ENCODE results near the gene CFAP119. TPM values are rescaled to one million over a fixed set of nuclear protein-coding genes. Genes with fewer than 3 reads are reported as not detected.
A peak's percentile ranks its signal among the peaks of the same experiment; 100 is the strongest.
"Not testable (repeated sequence)": the region's sequence is repeated elsewhere in the genome, so short reads cannot be mapped to it uniquely, and the experiment has no call there.

Gene CFAP119
- 8.8 TPM for polyA plus RNA-seq (ENCODE audit: insufficient read length)
- long read RNA-seq, donor 1, partial matches to known transcripts = 0 of 11 reads
- long read RNA-seq, donor 1, other reads (novel, unspliced or antisense) = 10 of 11 reads
- long read RNA-seq, donor 2, partial matches to known transcripts = 13 of 13 reads
- long read RNA-seq, donor 2, other reads (novel, unspliced or antisense) = 0 of 13 reads
- long read RNA-seq, donor 3, partial matches to known transcripts = 0 of 2 reads
- long read RNA-seq, donor 3, other reads (novel, unspliced or antisense) = 0 of 2 reads
- long read RNA-seq, donor 4 = 0 reads
- long read RNA-seq, donor 5, partial matches to known transcripts = 0 of 4 reads
- long read RNA-seq, donor 5, other reads (novel, unspliced or antisense) = 0 of 4 reads
- long read RNA-seq, donor 6, partial matches to known transcripts = 6 of 6 reads
- long read RNA-seq, donor 6, other reads (novel, unspliced or antisense) = 0 of 6 reads
- long read RNA-seq, donor 7 = 0 reads
- long read RNA-seq, donor 8 = 0 reads

- peak; percentile 98 for DNase-seq
These were observed at the start of gene CFAP119, which contains the start of gene RNF40 for GRCh38 chr16:30761928-30762902. Gene CFAP119, minus strand, starts transcription at chr16:30762062. Its CDS starts 314 bp downstream, at chr16:30761748. Gene RNF40, plus strand, starts transcription at chr16:30762322. Its CDS starts 224 bp downstream, at chr16:30762546.

GRCh38 chr16:30809675-30810074 is 47.8 kb upstream of the CFAP119 start:
- DNase-seq = not testable (repeated sequence)

- not testable (repeated sequence) for DNase-seq
These were observed 47.1 kb upstream of the CFAP119 start for GRCh38 chr16:30808890-30809426.

GRCh38 chr16:30808146-30808545 is 46.3 kb upstream of the CFAP119 start:
- no peak for DNase-seq

GRCh38 chr16:30805370-30806169 is 43.7 kb upstream of the CFAP119 start:
- DNase-seq = peak; percentile 88

GRCh38 chr16:30805056-30805369 is 43.2 kb upstream of the CFAP119 start:
- no peak for DNase-seq

DNA sequence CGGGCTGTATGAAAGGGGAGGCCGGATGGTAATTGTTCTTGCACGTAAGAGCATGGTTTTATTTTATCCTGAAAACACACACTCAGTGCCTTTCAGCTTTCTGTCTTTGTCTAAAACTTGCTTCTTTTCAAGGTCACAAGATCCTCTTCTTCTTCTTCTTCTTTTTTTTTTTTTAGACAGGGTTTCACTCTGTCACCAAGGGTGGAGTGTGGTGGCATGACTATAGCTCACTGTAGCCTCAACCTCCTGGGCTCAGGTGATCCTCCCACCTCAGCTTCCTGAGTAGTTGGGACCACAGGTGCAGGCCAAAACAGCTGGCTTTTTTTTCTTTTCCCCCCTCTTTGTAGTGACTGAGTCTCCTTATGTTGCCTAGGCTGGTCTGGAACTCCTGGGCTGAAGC is 41.1 kb upstream of the CFAP119 start:
- DNase-seq = no peak

DNA sequence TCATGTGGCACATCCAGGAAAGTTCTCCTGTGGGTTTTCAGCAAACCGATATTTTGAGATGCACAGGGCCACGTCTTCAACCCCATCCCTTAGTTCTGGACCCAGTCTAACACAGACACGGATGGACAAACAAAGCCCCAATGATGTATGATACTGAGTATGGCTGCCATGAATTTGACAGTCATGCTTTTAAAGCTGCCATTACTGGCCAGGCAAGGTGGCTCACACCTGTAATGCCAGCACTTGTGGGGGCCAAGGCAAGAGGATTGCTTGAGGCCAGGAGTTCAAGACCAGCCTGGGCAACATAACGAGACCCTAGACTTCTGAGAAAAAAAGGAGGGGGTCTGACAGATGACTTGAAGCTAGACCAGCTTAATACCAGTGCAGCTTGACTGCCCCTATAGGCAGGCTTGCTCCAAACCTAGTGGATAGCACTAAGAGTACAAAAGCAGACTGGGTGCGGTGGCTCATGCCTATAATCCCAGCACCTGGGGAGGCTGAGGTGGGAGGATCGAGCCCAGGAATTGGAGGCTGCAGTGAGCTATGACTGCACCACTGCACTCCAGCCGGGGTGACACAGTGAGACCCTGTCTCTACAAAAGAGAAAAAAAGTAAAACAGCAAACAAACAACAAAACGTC is 35.9 kb upstream of the CFAP119 start:
- DNase-seq = no peak

- DNase-seq = no peak
These were observed 32.8 kb upstream of the CFAP119 start for GRCh38 chr16:30794634-30795033.

DNA sequence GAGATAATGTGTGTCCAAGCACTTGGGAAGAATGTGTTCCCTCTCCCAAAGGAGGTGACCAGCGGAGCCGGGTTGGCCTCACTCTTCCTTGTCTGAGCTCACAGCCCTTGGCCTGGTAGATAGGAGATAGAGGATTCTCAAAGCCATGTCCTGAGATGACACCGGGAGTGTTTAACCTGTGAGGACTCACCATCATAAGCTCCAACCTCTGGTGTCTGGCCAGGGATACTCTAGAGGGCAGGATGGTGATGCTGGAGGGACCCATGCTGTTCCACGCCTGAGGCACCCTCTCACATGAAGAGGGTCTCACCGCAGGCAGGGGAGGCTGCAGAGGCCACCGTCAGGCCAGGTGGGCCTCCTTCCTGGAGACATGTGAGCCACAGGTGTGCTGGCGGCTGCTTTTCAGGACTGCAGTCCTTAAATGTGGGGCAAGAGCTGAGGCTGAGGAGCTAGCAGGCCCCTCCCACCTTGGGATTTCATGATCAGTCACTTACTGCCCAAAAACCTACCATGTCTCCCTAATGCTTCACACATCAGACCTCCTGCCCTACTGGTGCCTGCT is 31.7 kb upstream of the CFAP119 start:
- DNase-seq = no peak

DNA sequence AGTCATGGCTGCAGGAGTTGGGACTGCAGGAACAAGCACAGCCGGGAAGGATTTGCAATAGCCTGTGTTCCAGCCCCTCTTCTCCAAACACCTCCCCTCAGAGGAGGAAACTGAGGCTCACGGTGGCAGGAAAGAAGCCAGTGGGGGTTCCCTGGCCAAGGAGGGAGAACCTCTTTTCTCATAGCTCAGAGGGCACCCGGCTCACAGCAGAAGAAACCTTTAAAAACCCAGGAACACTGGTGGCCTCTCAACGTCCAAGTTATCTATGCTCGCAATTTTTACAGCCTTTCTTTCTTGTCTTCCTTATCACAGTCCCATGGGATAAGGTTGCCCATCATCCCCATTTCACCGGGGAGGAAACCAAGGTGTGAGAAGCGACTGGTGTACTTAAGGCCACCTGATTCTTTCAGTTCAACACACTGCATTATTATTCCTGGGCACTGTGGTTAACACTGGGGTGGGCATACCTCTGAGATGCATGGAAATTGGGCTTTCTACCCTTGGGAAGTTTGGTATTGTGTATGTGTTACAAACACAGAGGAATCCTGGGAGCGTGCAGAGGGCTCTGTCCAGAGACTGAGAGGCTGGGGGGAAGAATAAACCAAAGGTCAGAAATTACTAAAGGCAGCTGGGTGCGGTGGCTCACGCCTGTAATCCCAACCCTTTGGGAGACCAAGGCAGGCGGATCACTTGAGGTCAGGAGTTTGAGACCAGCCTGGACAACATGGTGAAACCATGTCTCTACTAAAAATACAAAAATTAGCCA is 25.9 kb upstream of the CFAP119 start:
- DNase-seq = no peak

GRCh38 chr16:30786936-30787612 is 25.2 kb upstream of the CFAP119 start, which contains the start of gene ZNF629:
Gene ZNF629, minus strand, starts transcription at chr16:30787205. Its CDS starts 2,723 bp downstream, at chr16:30784482.
- DNase-seq = peak; percentile 86

DNA sequence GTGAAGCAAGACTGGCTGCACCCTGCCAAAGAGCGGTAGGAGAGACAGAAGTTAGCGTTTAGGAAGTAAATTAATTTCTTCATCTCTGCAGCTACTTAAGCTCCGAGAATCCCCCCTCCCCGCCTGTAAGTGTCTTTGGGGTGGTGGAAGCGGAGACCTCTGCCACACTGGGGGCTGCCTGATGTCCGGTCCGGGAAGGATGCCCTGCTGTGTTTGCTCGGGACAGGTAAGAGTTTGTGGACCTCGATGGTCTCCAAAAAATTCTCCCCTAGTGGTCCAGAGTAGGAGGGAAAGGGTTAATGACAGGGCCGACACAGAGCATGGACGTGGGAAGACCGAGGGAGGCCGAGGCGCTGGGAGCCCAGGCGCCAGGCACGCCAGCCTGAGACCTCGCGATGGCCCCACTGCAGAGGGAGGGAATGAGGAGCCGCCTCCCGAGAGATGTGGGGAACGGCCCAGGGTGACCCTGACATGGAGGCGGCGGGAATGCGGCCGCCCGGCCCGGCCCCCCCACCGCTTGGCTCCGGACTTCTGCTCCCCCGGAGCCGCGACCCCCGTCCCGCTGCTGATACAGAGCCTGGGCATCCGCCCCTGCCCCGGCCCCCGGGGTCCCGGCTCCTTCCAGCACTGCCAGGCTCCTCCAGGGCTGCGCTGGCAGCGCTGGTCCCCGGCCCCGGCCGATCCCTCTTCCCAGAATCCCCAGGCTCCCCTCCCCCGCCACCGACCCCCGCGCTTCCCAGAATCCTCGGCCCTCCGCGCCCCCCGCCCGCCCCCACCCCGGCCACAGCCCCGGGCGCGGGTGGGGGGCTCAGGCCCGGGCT is 24.5 kb upstream of the CFAP119 start:
- no peak for DNase-seq

GRCh38 chr16:30785126-30786106 is 23.6 kb upstream of the CFAP119 start:
- no peak for DNase-seq

DNA sequence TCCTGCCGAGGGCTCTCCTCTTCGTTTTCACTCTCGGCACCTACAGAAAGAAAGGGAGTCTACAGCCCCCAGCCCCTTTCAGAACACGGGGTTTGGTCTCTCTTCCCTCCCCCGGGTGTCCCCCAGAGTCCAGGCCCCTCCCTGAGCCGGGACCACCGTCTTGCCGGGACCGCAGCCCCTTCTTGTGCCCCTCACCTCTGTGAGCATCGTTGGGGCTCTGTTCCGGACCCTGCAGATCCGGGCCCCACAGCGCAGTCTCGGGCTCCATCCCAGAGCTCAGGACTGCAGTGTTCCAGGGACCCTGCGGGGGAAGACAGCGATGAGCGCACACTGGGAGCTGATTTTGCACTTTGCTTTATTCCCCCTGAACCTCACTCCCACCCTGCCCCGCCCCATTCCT is 22.4 kb upstream of the CFAP119 start:
- DNase-seq = no peak

GRCh38 chr16:30783280-30784109 is 21.6 kb upstream of the CFAP119 start:
- DNase-seq = no peak

Measured in left kidney (tissue), 8 donors.